GM23248 (cell line): ENCODE data around the gene LPP. TPM values are rescaled to one million over a fixed set of nuclear protein-coding genes. Genes with fewer than 3 reads are reported as not detected.
"Not testable (repeated sequence)": the region's sequence is repeated elsewhere in the genome, so short reads cannot be mapped to it uniquely, and the experiment has no call there.

Experiments
- DNase-seq: peaks from one replicate; pipeline ENCODE4 v3.0.0-alpha.2; 2015
- H2AFZ ChIP-seq: fragments of 200-600 bp; sonication (generic); 2 replicates; pipeline ENCODE4 v1.6.1; 2016; ENCODE audit warnings: antibody characterized with exemption
- H3F3A ChIP-seq: fragments of 200-600 bp; sonication (generic); 2 replicates; pipeline ENCODE4 v1.6.1; 2016; ENCODE audit warnings: mild to moderate bottlenecking, antibody characterized with exemption, mixed run types; ENCODE audit not compliant: insufficient read depth
- H3K27ac ChIP-seq: fragments of 200-600 bp; sonication (generic); 2 replicates; pipeline ENCODE4 v1.5.1; 2016; ENCODE audit warnings: mild to moderate bottlenecking
- H3K27me3 ChIP-seq: fragments of 200-600 bp; sonication (generic); replicated peaks from 2 replicates; pipeline ENCODE4 v1.6.1; 2016; ENCODE audit warnings: mild to moderate bottlenecking; ENCODE audit not compliant: insufficient read depth
- H3K36me3 ChIP-seq: fragments of 200-600 bp; sonication (generic); 2 replicates; pipeline ENCODE4 v1.6.1; 2016; ENCODE audit warnings: low read depth, mild to moderate bottlenecking
- H3K4me1 ChIP-seq: fragments of 200-600 bp; sonication (generic); 2 replicates; pipeline ENCODE4 v1.6.1; 2016; ENCODE audit warnings: mild to moderate bottlenecking; ENCODE audit not compliant: insufficient read depth
- H3K4me2 ChIP-seq: fragments of 200-600 bp; sonication (generic); one replicate; pipeline ENCODE4 v1.6.1; 2016; ENCODE audit warnings: mild to moderate bottlenecking; ENCODE audit not compliant: unreplicated experiment
- H3K4me3 ChIP-seq: fragments of 200-600 bp; sonication (generic); 2 replicates; pipeline ENCODE4 v1.5.1; 2016; ENCODE audit warnings: mild to moderate bottlenecking
- H3K79me2 ChIP-seq: fragments of 200-600 bp; sonication (generic); 2 replicates; pipeline ENCODE4 v1.6.1; 2016; ENCODE audit warnings: mild to moderate bottlenecking; ENCODE audit not compliant: insufficient read depth
- H3K9ac ChIP-seq: fragments of 200-600 bp; sonication (generic); 2 replicates; pipeline ENCODE4 v1.6.1; 2016; ENCODE audit warnings: mild to moderate bottlenecking
- H3K9me2 ChIP-seq: fragments of 200-600 bp; sonication (generic); 2 replicates; pipeline ENCODE4 v1.6.1; 2016; ENCODE audit warnings: mixed run types, mild to moderate bottlenecking, moderate library complexity; ENCODE audit not compliant: insufficient read depth
- H3K9me3 ChIP-seq: fragments of 200-600 bp; sonication (generic); one replicate; pipeline ENCODE4 v1.6.1; 2017; ENCODE audit warnings: low read depth
- H4K20me1 ChIP-seq: fragments of 200-600 bp; sonication (generic); 2 replicates; pipeline ENCODE4 v1.6.0; 2016; ENCODE audit not compliant: insufficient read depth
- EZH2 ChIP-seq: fragments of 200-600 bp; sonication (generic); IDR thresholded peaks from 2 replicates; pipeline ENCODE4 v1.6.1; 2018; ENCODE audit warnings: antibody characterized with exemption, mild to moderate bottlenecking; ENCODE audit not compliant: insufficient read depth, poor library complexity, severe bottlenecking
- EZH2phosphoT487 ChIP-seq: fragments of 200-600 bp; sonication (generic); IDR thresholded peaks from 2 replicates; pipeline ENCODE4 v1.6.1; 2018; ENCODE audit warnings: antibody characterized with exemption, moderate library complexity, mild to moderate bottlenecking, low read depth; ENCODE audit not compliant: insufficient read depth
- WGBS, 2 experiments: methylation state at CpG; one replicate each; pipeline ENCODE4 v1.1.6; 2015 to 2017; ENCODE audit warnings: low lambda C conversion rate in 2 of 2, low coverage in 1 of 2; ENCODE audit errors: missing lambda C conversion rate in 2 of 2; 5-methylcytosine and 5-hydroxymethylcytosine counted together
- in situ Hi-C: fragments of 300-500 bp; cut with MboI; formaldehyde crosslinking; loops from 2 replicates; pipeline ENCODE4 v1.15.0; 2020
- polyA plus RNA-seq: library from polyadenylated mRNA; unstranded; fragments of >200 nt; fragmentation: Nextera tagmentation; extraction: Ambion mirVana; gene quantifications from 2 replicates; pipeline ENCODE4 v1.2.1, GENCODE V29; 2016
- total RNA-seq: library from RNA; depleted of rRNA; stranded (reverse); fragments of >200 nt; shearing (Covaris generic); gene quantifications from 2 replicates; pipeline ENCODE4 v1.2.3, GENCODE V29; 2014

LPP gene
- total and polyA plus RNA-seq, 2 experiments from 2014 or later = 42.8 to 61.7 TPM

GRCh38 chr3:188635258-188636042, 481.5 kb downstream of the LPP start:
- no peaks in the 10 kb centered on the region for H4K20me1 ChIP-seq
- H3K9me2 ChIP-seq = no peaks in the 10 kb centered on the region
- no peak overlapping the region for H2AFZ ChIP-seq
- 56 to 58% methylated on average over 10 of the region's 10 CpGs for WGBS, 2 experiments
- DNase-seq = no peak
- no peaks in the 10 kb centered on the region for H3K9me3 ChIP-seq
- no peaks in the 10 kb centered on the region for H3K36me3 ChIP-seq
- no peak overlapping the region for H3K27ac ChIP-seq
- no peak for TF ChIP-seq EZH2
- no peak for TF ChIP-seq EZH2phosphoT487
- in situ Hi-C loops = no loop called here
- H3K4me1 ChIP-seq = peaks cover 17% of the 10 kb centered on the region
- no peaks in the 10 kb centered on the region for H3K27me3 ChIP-seq
- no peak overlapping the region for H3K4me2 ChIP-seq
- no peak overlapping the region for H3K9ac ChIP-seq
- H3F3A ChIP-seq = peaks cover 33% of the 10 kb centered on the region
- peaks cover 16% of the 10 kb centered on the region; the same call in 1 of the 2 replicates for H3K79me2 ChIP-seq
- no peak overlapping the region for H3K4me3 ChIP-seq

DNA sequence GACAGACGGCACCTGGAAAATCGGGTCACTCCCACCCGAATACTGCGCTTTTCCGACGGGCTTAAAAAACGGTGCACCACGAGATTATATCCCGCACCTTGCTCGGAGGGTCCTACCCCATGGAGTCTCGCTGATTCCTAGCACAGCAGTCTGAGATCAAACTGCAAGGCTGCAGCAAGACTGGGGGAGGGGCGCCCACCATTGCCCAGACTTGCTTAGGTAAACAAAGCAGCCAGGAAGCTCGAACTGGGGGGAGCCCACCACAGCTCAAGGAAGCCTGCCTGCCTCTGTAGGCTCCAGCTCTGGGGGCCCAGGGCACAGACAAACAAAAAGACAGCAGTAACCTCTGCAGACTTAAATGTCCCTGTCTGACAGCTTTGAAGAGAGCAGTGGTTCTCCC, 482.3 kb downstream of the LPP start:
- H3K4me2 ChIP-seq, H4K20me1 ChIP-seq, DNase-seq, H3K36me3 ChIP-seq, H3K4me3 ChIP-seq, H3K27ac ChIP-seq, in situ Hi-C loops, H2AFZ ChIP-seq, H3K27me3 ChIP-seq, H3K9me3 ChIP-seq, H3K9ac ChIP-seq, H3K9me2 ChIP-seq: not testable (repeated sequence)
- peaks cover 25% of the 10 kb centered on the region for H3F3A ChIP-seq
- 91 to 97% methylated on average over 7 to 13 of the region's 13 CpGs for WGBS, 2 experiments
- peaks cover 11% of the 10 kb centered on the region for H3K4me1 ChIP-seq
- H3K79me2 ChIP-seq = peaks cover 16% of the 10 kb centered on the region; the same call in 1 of the 2 replicates

GRCh38 chr3:188641076-188641475, 487.1 kb downstream of the LPP start:
- in situ Hi-C loops = no loop called here

GRCh38 chr3:188643736-188644135, 489.8 kb downstream of the LPP start:
- no peak for DNase-seq
- in situ Hi-C loops = no loop called here

More at GRCh38 chr3:188641076-188641475, 487.1 kb downstream of the LPP start:
- H4K20me1 ChIP-seq = no peaks in the 10 kb centered on the region
- no peaks in the 10 kb centered on the region for H3K27me3 ChIP-seq
- no peaks in the 10 kb centered on the region for H3K4me1 ChIP-seq
- H3K27ac ChIP-seq = no peak overlapping the region
- no peak overlapping the region for H2AFZ ChIP-seq
- H3K4me2 ChIP-seq = no peak overlapping the region
- no peaks in the 10 kb centered on the region for H3K36me3 ChIP-seq
- peaks cover 8% of the 10 kb centered on the region; the same call in 1 of the 2 replicates for H3K79me2 ChIP-seq
- no peaks in the 10 kb centered on the region for H3K9me3 ChIP-seq
- H3F3A ChIP-seq = no peaks in the 10 kb centered on the region
- no peak overlapping the region for H3K9ac ChIP-seq
- no peak for DNase-seq
- H3K4me3 ChIP-seq = no peak overlapping the region
- TF ChIP-seq EZH2phosphoT487 (no peak), EZH2 (no peak)
- WGBS, 2 experiments = 92 to 99% methylated on average over 3 of the region's 3 CpGs
- no peaks in the 10 kb centered on the region for H3K9me2 ChIP-seq

More at GRCh38 chr3:188643736-188644135, 489.8 kb downstream of the LPP start:
- no peaks in the 10 kb centered on the region for H3K9me3 ChIP-seq
- no peak overlapping the region for H2AFZ ChIP-seq
- H3K4me3 ChIP-seq = no peak overlapping the region
- H3K36me3 ChIP-seq = no peaks in the 10 kb centered on the region
- no peaks in the 10 kb centered on the region for H3K4me1 ChIP-seq
- no peaks in the 10 kb centered on the region for H3K27me3 ChIP-seq
- TF ChIP-seq EZH2 (no peak), EZH2phosphoT487 (no peak)
- WGBS, 2 experiments = 87 to 89% methylated on average over 3 of the region's 3 CpGs
- no peaks in the 10 kb centered on the region for H3F3A ChIP-seq
- no peaks in the 10 kb centered on the region for H4K20me1 ChIP-seq
- H3K9ac ChIP-seq = no peak overlapping the region
- H3K27ac ChIP-seq = no peak overlapping the region
- no peaks in the 10 kb centered on the region for H3K9me2 ChIP-seq
- H3K4me2 ChIP-seq = no peak overlapping the region
- H3K79me2 ChIP-seq = peaks cover 15% of the 10 kb centered on the region
